Measurements from ENCODE around the gene ARMC7.

The ARMC7 gene

DNA sequence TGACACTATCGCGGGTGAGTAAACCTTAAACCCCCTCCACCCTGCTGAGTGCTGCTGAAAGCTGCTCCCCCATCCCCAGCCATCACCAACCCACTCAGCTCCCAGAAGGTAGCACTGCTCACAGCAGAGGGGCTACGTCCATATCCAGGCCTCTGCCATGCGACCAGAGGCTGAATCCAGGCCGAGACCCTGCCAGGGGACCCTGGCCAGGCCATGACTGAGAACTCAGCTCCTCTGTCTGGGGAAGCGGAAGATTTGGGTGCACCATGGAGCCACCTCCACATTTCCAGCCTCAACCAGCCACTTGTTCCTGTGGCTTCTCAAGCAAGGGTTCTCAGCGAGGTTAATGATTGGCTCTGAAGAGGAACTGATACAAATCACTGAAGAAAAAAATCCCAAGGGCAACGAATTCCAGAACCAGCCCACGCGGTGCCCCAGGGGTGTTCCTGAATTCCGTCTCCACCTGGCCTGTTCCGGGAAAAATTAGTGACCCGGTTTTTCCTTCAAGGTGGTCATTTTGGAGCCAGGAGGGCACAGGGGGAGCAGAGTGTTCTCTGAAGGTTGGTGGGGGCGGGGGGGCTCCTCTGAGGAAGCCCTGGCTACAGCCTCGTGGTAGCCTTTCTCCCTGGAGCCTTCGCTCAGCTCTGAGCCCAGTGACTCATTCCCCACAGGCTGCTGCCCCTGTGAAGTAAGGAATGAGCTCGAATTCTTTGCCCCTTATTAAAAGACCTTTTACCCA, 31.3 kb upstream of the ARMC7 start:
- DNase-seq = no peak

DNA sequence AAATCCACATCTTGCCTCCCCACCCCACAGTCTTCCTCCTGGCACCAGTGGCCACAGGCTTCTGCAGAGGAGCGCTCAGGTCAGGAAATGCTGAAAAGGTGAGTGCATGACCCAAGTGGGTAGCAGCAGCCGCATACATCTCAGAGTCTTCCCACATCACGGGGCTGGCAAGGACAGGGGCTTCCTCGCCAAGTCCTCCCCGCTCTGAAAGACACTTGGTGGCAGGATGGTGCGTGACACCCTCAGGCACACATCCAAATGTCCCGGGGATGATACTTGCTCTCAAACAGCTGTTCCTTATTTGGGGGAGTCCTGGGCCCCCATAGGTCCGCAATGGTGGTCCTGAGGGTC, 30.8 kb upstream of the ARMC7 start:
- DNase-seq = no peak

GRCh38 chr17:75081611-75082540, 27.9 kb upstream of the ARMC7 start:
- no peak for DNase-seq

DNA sequence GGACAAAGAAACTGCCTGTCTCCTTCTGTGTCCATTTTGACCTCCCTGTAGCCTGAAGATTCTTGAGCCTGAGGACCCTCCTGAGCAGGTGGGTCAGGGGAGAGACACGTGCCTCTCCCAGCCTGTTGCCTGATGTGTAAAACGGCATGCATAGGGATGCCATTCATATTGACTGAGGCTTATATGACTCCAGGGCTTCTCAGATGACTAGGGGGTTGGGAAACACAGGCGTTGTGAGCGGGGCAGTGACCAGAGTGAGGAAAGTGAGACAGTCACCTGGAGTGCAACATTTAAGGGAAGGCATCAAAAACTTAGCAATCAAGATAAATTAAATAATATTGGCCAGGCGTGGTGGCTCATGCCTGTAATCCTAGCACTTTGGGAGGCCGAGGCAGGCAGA, 27.1 kb upstream of the ARMC7 start:
- no peak for DNase-seq

- DNase-seq = no peak
Observed at GRCh38 chr17:75084039-75084660, 25.6 kb upstream of the ARMC7 start.

DNA sequence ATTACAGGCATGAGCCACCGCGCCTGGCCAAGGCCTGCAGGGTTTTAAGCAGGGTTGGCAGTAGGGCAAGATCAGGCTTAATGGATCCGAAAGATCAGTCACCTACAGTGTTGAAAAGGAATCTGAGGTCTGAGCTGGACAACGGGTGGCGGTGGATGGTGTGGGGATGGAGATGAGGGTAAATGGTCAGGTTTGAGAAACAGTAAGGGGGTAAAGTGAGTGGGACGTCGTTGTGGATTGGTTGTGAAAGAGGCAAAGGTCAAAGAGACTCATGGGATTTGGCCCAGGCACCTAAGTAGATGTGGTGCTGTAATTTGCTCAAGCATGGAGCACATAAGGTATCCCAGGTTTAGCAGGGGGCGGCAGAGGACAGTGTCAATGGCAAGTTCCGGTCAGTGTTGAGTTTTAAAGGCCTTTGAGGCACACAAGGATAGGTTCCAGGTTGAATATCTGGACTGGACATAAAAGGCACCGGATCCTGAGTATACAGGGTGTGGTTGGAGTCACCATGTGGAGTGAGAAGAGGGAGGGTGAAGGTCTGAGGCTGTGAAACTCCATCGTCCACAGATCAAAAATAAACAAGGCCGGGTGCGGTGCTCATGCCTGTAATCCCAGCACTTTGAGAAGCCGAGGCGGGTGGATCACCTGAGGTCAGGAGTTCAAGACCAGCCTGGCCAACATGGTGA, 23.1 kb upstream of the ARMC7 start:
- no peak for DNase-seq

- no peak for DNase-seq
Observed at GRCh38 chr17:75087182-75087557, 22.6 kb upstream of the ARMC7 start.

- DNase-seq = no peak
Observed at GRCh38 chr17:75087558-75088453, 22.0 kb upstream of the ARMC7 start, which contains the start of gene SLC16A5. Gene SLC16A5 (plus strand): TSS chr17:75087954. CDS start chr17:75093637, 5,683 bp downstream.

DNA sequence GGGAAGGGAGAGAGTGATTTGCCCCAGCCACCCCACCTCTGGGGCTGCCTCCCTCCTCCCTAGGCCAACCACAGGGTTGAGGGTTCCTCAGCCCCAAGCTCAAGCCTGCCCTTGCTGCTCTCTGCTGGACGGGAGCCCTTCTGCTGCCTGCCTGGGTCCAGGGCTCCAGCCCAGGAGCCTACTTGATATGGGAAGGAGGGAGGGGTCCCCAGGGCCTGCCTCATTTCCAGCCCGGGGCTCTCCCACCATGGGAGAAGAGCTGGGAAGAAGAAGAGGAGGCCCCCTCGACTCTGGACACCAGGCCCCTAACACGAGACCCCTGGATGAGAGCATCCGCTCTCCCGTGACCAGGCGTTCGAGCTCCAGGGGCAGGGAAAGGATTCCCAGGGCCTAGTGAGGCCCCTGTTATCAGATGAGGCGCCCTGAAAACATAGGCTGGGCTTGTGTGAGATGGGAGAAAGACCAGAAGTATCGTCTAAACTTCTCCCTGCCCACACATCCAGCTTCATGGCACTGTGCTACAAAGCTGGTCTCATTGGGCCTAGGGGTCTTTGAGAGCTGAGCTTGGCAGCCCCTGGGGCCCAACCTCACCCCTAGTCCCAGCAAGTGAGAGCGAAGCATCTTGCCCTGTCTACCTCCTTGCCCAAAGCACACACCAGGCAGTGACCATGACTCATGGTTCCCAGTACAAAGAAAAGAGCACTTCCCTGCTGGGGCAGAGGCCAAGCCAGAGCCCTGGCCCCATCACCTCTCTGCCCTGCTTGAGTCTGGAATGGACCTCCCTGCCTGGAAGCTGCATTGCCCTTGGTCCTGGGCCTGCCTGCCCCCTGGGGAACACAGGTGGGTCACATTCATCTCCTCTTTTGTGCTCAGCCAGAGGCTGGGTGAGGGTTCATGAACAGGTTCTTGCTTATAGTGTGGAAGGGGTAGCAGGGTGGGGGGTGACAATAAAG, 21.0 kb upstream of the ARMC7 start:
- no peak for DNase-seq

DNA sequence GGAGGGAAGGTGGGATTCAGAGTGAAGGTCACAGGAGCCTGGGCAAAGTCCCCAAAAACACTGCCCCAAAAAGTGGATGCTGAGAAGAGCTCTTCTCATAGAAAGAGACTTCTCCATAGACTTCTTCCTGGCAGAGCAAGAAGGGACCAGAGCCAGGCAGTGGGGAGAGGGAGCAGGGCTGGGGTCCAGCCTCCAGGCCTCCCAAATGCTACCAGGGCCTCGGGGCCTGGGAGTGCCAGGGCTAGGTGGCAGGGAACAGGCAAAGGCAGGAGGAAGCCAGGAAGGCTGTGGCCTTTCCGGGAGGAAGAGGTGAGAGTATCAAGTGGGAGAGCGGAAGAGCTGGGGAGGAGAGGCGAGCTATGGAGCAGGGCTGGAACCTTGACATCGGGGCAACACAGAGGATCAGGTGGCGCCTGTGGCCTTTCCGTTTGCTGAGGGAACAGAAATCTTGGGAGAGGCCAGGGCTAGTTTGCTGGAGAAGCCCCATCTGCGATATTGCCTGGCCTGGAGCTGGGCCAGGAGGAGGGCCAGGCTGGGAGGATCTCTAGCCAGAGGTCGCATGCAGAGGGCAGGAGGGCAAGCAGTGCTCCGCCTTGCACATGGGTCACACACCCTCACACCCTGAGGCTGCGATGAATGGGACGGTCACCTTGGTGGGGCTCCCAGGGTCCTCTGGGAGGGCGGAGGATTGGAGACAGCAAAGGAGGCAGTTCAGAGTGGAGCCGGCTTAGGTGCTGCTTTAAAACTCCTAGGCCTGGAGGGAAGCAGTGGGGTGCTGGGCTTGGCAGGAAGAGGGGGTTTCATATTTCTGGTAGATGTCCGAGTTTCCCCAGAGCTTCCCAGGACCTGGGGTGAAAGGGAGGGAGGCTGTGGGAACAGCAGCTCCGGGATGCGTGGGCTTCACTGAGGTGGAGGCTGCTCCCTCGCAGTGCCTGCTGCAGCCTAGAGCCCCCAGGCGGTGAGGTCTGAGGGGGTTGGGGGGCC, 18.6 kb upstream of the ARMC7 start:
- DNase-seq = no peak

DNA sequence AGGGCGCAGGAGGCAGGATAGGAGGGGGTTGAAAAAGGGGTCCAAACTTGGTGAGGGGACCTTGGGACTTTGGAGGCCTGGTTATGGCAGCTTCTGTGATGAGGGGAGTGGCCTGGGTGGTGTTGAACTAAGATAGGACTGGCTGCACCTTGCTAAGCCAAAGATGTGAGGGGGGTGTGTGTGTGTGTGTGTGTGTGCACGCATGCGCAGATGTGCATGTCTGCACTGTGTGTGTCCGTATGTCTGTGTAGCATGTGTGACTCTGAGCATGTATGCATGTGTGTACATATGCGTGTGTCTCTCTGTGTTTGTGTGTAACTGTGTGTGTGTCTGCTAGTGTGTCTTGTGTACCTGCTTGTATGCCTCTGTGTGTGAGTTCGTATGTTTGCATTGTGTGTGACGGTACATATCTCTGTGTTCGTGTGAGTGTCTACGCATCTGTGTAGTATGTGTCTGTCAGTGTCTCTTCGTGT, 17.9 kb upstream of the ARMC7 start:
- no peak for DNase-seq

GRCh38 chr17:75093548-75094158, 16.1 kb upstream of the ARMC7 start:
- DNase-seq = no peak

DNA sequence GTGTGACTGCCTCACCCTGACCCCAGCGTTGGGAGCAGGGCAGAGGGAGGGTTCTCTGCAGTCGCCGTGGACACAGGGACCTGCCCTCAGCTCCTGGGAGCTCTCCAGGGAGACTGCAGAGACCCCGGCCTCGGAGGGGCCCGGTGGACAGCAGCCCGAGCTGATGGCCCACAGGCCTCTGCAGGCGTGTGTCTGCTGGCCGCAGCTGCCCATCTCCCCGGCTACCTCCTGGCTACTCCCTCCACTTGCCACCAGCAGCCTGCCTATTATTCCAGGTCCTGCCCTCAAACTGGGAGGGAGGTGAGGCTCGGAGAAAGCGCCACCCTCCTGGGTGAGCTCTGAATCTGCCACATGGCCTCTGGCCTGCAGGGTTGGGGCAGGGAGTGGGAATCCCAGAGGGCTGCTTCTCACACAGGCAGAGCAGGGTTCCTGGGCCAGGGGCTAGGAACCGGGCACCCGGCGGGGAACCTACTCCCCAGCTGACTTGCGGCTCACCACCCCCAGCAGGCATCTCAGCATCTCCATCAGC, 14.8 kb upstream of the ARMC7 start:
- DNase-seq = no peak

DNA sequence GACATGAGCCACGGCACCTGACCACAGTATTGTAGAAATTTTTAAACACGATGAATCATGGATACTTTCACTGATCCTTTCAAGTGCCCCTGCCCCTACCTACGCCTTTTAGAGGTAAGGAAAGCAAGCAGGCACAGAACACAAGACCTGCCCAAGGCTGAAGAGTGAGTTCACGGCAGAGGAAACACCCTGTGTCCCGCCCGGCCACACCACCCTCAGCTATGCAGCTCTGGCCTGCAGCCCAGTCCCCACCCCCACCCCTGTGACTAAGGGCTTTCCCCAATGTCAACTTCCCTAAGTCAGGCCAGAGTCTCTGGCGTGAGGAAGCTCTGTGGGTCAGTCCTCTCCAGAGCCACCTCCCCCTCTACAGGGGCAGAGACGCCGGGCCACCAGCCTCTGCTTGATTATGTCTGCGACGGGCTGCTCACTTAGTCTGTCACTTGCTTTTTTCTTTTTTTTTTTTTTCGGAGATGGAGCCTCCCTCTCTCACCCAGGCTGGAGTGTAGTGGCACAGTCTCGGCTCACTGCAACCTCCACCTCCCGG, 13.6 kb upstream of the ARMC7 start:
- no peak for DNase-seq

DNA sequence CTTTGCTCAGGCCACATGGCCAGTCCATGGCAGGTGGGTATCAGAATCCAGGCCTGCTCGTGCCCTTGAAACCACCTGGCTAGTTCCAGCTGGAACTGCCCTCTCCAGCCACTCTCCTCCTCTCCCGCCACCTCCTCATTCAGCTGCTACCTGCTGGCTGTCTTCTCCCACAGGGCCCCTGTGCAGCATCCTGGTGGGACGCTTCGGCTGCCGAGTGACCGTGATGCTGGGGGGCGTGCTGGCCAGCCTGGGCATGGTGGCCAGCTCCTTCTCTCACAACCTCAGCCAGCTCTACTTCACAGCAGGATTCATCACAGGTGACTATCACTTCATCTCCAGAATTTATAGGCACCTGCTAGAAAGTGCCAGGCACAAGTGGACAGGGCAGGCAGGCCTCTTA, 11.9 kb upstream of the ARMC7 start:
- no peak for DNase-seq

DNA sequence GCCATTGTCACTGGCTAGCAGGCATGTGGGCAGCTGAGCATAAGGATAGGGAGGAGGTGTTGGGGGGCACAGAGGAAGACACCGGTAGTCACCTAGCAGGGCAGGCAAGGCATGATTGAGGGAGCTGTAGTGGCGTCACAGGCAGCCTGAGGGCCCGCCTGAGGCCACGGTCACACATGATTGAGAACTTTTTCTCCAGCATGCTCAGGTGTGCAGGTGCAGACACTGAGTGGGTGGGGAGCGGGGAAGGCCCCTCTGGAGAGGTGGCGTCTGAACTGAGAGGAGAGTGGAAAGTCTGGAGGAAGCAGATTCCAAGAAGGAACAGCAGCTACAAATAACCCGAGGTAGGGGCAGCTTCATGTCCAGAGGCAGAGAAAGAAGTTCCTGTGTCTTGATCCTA, 10.9 kb upstream of the ARMC7 start:
- DNase-seq = no peak

DNA sequence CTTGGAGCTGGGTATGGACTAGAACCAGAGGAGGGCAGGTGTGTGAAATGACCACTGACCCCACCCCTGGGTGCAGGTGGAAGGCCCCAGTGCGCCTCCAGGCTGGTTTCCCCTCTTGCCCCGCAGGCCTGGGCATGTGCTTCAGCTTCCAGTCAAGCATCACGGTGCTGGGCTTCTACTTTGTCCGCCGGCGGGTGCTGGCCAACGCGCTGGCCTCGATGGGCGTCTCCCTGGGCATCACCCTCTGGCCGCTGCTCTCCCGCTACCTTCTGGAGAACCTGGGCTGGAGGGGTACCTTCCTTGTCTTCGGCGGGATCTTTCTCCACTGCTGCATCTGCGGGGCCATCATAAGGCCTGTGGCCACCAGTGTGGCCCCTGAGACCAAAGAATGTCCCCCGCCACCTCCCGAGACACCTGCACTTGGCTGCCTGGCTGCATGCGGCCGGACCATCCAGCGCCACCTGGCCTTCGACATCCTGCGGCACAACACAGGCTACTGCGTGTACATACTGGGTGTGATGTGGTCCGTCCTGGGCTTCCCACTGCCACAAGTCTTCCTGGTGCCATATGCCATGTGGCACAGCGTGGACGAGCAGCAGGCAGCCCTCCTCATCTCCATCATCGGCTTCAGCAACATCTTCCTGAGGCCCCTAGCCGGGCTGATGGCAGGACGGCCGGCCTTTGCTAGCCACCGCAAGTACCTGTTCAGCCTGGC, 9.7 kb upstream of the ARMC7 start:
- DNase-seq = no peak

- DNase-seq = no peak
Observed at GRCh38 chr17:75102385-75102821, 7.4 kb upstream of the ARMC7 start.

All from NCI-H526 treated with DMSO at 0.1 percent for 48 hours (cell line).